ENCODE results near the gene CTRL.
"Not testable (repeated sequence)": the region's sequence is repeated elsewhere in the genome, so short reads cannot be mapped to it uniquely, and the experiment has no call there.

CTRL gene

GRCh38 chr16:67924140-67924906, 7.3 kb downstream of the CTRL start:
- DNase-seq (ENCODE audit: low read depth in 2 of 3, low spot score in 2 of 3): no peak

DNA sequence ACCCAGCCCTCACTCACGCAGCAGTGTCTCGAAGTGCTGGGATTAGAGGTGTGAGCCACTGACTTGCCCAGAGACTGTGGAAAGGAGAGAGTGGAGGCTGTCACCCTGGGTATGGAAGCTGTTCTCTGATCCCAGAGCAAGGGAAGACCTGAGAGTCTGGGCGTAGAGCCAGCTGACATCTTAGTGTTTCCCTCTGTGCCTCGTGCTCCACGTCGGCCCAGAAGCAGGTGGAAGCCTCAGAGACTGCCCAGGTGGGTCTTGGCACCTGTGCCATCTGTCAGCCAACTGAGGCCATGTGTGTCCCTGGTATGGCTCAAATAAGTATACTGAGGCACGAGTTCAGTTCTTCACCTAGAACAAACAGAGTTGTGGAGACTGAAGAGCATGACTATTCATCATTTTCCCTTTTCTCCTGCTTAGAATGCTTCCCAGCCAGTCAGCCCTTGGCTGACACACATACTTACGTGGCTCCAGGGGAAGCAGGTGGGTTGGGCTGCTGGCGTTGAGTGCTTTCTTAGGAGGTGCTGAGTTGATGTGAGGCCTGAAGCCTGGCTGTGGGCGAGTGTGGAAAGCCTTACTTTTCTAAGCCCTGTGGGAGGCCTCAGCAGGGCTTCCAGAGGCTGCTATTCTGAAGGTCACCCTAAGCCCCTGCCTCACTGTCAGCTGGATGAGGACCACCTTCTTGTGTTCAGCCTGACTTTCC, 8.1 kb downstream of the CTRL start:
- no peak for DNase-seq (ENCODE audit: low read depth in 2 of 3, low spot score in 2 of 3)

DNA sequence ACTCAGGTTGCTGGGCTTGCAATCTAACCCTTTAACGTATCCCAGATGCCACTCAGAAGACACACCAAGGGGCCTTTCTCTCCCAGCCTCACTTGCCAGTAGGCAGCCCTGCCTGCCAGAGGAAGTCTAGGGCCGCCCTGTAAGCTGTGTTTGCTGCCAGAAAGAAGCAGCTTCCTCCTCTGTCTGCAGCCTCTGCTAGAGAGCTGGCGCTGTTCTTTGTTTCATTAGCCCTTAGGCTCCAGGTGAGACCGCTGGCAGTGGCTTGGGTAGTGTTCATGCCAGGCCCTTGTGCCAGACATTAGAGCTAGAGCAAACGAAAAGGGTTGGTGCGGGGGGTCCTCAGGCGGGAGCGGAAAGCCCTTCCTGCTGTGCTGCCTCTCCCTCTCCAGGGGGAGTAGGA, 8.9 kb downstream of the CTRL start:
- no peak for DNase-seq (ENCODE audit: low read depth in 2 of 3, low spot score in 2 of 3)

DNA sequence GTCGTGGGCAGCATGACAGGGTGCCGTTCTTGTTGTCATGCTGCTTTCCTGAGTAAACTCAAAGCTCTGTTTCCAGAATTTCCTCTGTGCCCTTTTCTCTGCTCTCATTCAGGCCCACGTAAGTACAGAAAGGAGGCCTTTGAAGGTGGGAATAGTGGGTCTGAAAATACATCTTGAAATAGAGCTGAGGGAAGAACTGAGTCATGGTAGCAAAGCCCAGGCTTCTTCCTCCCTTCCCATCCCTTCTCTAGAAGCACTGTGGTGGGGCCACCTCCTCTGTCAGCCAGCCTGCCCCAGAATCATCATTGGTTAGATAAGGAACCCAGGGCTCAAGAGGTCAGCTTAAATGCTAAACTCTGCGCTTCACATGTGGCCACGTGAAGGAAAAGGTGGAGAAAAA, 9.4 kb downstream of the CTRL start:
- DNase-seq (ENCODE audit: low read depth in 2 of 3, low spot score in 2 of 3): no peak

- DNase-seq (ENCODE audit: low read depth in 2 of 3, low spot score in 2 of 3): no peak
These were observed 11.9 kb downstream of the CTRL start for GRCh38 chr16:67919622-67920221.

DNA sequence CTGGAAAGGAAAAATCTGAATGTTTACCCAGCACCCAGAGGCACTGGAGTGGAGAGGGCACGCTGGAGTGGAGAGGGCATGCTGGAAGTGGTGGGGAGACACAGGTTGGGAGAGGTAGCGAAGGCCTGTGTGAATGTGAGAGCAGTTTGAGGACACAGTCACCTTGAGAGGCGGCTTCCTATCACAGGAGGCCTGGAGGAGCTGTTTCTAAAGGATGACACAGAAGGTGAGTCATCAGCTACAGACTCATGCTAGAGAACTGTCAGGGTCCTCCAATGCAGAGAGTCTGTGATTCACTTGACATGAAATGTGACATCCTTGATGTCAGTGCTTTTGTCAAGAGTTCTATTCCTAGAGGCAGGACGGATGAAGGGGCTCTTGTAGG, 13.8 kb downstream of the CTRL start:
- DNase-seq (ENCODE audit: low read depth in 2 of 3, low spot score in 2 of 3): no peak

GRCh38 chr16:67917140-67917851, 14.4 kb downstream of the CTRL start:
- no peak for DNase-seq (ENCODE audit: low read depth in 2 of 3, low spot score in 2 of 3)

DNA sequence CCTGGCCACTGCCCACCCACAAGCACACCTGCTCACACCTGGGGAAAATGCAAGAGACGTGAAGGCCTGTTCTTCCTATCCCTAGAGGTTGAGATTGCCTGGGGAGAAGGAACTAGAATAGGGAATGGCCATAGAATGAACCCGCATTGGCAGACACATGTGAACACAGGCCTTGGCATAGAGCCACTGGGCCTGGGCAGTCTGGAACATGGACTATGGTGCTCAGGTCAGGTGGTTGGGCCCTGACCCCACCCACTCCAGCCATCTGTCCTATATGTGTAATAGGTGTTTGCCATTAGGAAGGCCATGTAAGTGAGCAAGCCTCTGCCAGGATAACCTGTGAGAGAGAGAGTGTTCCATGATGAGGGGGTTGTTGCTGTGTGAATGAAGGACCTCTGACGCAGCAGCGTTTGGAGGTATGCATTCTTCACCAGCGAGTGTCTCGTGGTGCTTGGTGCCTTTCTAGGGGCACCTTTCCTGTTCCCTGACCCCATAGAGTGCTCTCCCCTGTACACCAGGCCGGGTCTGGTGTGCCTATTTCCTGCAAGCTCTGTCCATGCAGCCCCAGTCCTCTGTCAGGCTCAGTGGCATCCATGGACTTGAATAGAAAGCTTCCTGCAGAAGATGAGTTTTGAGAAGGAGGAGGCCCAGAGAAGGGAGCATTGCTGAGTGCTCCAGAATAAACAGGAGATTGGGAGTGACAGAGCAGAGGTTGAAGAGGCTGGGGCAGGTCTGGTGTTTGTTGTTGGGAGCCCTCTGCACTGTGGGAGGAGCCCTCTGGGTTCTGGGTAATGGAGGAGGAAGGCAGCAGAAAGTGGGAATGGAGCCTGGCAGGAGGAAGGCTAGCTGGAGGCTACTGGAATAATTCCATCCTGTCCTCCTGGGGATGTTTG, 15.6 kb downstream of the CTRL start:
- DNase-seq (ENCODE audit: low read depth in 2 of 3, low spot score in 2 of 3): no peak

GRCh38 chr16:67915496-67915769, 16.2 kb downstream of the CTRL start:
- DNase-seq (ENCODE audit: low read depth in 2 of 3, low spot score in 2 of 3): not testable (repeated sequence)

- no peak for DNase-seq (ENCODE audit: low read depth in 2 of 3, low spot score in 2 of 3)
These were observed 16.7 kb downstream of the CTRL start for GRCh38 chr16:67914758-67915495.

DNA sequence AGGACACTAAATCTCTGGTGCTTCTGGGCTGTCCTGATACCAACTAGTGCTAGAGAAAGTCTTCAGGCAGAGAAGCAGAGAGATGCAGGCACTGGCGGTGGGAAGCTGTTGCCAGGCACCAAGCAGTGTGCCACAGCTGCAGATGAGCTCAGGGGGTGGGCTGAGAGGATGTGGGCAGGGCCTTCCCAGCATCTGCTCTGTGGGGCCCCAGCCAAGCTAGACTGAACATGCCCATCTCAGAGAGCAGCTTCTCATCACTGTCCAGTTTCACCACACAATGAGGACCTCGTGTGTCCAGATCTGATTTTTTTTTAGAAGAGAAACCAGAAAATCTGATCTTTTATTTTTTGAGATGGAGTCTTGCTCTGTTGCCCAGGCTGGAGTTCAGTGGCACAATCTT, 21.5 kb downstream of the CTRL start:
- no peak for DNase-seq (ENCODE audit: low read depth in 2 of 3, low spot score in 2 of 3)

GRCh38 chr16:67909056-67909742, 22.5 kb downstream of the CTRL start:
- no peak for DNase-seq (ENCODE audit: low read depth in 2 of 3, low spot score in 2 of 3)

DNA sequence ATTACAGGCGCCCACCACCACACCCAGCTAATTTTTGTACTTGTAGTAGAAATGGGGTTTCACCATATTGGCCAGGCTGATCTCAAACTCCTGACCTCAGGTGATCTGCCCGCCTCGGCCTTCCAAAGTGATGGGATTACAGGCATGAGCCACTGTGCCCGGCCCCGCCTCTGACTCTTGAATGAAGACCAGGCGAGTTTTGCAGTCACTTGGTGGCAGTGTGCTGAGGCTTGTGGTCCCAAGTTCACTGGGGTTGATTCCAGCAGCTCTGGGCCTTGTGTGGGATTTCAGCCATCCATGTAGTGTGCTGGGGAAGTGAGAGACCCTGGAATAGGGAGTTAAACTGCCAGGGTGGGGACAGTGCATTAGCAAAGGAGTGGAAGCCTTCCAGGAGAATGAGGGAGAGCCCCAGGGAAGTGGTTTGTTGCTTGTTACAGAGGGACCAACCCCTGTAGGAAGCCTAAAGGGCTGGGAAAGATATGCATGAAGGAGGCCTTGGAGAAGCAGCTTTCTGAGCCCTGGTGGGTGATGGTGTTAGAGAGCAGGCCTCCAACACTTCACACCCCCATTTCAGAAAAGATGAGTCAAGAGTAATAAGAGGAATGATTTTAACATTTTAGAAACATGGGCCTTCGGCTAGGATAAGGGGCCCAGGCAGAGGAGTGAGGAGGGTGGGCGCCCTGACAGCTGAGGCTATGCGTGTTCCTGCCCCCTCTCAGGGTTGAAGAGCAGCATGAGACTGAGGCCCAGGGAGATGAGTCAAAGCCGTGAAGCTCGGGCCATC, 24.1 kb downstream of the CTRL start:
- no peak for DNase-seq (ENCODE audit: low read depth in 2 of 3, low spot score in 2 of 3)

- no peak for DNase-seq (ENCODE audit: low read depth in 2 of 3, low spot score in 2 of 3)
These were observed 28.8 kb downstream of the CTRL start for GRCh38 chr16:67902831-67903230.

GRCh38 chr16:67901734-67902133, 29.9 kb downstream of the CTRL start:
- no peak for DNase-seq (ENCODE audit: low read depth in 2 of 3, low spot score in 2 of 3)

- DNase-seq (ENCODE audit: low read depth in 2 of 3, low spot score in 2 of 3): no peak
These were observed 34.4 kb downstream of the CTRL start for GRCh38 chr16:67897231-67897630.

DNA sequence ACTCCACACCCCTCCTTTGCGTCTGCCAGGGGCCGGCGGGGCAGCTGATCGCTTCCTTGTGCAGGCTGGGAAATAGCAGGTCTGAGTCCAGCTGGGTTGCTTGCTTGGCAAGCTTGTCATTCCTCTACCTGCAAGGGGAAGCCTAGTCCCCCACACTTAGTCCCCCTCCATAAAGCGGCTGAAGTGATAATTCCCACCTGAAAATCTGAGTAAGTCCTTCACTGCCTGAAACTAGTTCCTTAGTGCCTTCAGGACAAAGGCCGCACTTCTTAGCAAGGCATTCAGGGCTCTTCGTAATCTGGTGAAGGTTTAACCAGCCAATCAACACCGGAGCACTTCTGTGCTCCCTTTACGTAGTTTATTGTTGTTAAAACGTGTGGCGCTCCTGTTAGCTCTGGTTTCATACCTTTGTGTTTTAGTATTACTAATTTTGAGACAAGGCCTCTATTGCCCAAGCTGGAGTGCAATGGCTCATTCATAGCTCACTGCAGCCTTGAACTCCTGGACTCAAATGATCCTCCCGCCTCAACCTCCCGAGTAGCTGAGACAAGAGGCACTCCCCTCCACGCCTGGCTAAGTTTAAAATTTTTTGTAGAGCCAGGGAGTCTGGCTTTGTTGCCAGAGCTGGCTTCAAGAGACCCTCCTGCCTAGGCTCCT, 37.8 kb downstream of the CTRL start:
- no peak for DNase-seq (ENCODE audit: low read depth in 2 of 3, low spot score in 2 of 3)
